ENCODE results near the gene ABO. TPM values are rescaled to one million over a fixed set of nuclear protein-coding genes. Genes with fewer than 3 reads are reported as not detected.
A peak's percentile ranks its signal among the peaks of the same experiment; 100 is the strongest.
"Not testable (repeated sequence)": the region's sequence is repeated elsewhere in the genome, so short reads cannot be mapped to it uniquely, and the experiment has no call there.

Gene ABO
- total and polyA plus RNA-seq, 7 experiments from 2014 or later = 1.7 to 3.3 TPM; not detected in 5

DNA sequence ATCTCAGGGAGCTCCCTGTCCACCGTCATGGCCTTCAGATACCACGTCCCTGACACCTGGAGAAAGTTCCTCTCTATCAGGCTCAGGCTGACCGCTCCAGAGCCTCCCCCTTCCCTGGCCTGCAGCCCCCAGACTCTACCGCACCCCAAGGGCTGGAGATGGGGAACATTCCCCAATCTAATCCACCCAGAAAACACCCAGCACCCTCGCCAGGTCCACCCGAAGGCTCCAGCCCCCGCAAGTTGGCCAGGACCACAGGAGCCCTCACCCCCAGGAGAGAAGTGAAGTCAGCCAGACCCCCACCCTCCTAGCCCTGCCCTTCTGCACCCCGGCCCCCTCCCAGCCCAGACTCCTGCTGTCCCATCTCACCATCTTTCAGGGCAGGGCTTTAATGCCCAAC is 47.0 kb downstream of the ABO start:
- POLR2A ChIA-PET; H3K4me1 ChIP-seq (ENCODE audit: control insufficient read depth in 2 of 2, insufficient read depth in 2 of 2, low read length in 2 of 2); H3K27me3 ChIP-seq (ENCODE audit: control insufficient read depth in 2 of 2, insufficient read depth in 2 of 2, low read length in 2 of 2); H3K36me3 Mint-ChIP-seq; DNase-seq; H3K9me3 Mint-ChIP-seq; H3K4me3 ChIP-seq (ENCODE audit: low read length); ATAC-seq; CTCF ChIA-PET; H3K4me3 Mint-ChIP-seq; H3K27ac Mint-ChIP-seq; H3K36me3 ChIP-seq (ENCODE audit: control insufficient read depth in 2 of 3, insufficient read depth in 3 of 3, low read length in 3 of 3); H3K27ac ChIP-seq (ENCODE audit: low read depth, low read length); H3K9me3 ChIP-seq (ENCODE audit: control insufficient read depth in 2 of 3, low read length in 3 of 3); intact Hi-C loops (cut with micrococcal nuclease); H3K4me1 Mint-ChIP-seq: not testable (repeated sequence)
- peaks cover 0 to 18% (median 7%) of the 10 kb centered on the region in 5 donors for H3K27me3 Mint-ChIP-seq

DNA sequence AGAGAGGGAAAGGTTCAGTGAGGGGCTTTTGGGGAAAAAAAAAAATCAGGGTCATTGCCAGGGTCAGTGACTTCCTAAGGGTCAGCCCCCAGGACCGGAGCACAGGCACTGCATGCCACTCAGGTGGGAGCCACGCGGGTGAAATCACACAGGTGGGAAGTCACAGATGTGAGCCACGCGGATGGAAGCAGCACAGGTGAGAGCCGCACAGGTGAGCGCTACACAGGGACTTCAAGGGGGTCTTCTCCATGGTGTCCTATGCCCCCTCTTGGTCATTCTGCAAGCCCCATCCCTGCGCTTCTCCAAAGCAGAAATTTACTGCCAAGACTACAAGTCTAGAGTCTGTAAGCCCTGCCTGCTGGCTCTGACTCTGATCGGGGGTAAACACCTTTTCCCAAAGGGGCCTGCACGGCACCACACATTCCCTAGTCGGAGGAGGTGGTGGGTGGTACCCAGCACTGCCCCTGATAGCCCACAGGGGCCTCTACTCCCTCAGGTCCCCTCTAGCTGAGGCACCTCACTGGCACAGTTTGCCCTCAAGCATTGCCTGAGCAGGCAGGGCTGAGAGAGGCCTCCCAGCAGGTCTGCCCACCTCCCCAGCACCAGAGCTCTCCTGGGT is 47.6 kb downstream of the ABO start:
- Histone ChIP-seq H3K27me3 (ENCODE audit: control insufficient read depth in 2 of 2, insufficient read depth in 2 of 2, low read length in 2 of 2) (no peaks in the 10 kb centered on the region), H3K4me3 (ENCODE audit: low read length) (no peak overlapping the region), H3K27ac (ENCODE audit: low read depth, low read length) (no peak overlapping the region), H3K4me1 (ENCODE audit: control insufficient read depth in 2 of 2, insufficient read depth in 2 of 2, low read length in 2 of 2) (no peaks in the 10 kb centered on the region), H3K9me3 (ENCODE audit: control insufficient read depth in 2 of 3, low read length in 3 of 3) (no peaks in the 10 kb centered on the region), H3K36me3 (ENCODE audit: control insufficient read depth in 2 of 3, insufficient read depth in 3 of 3, low read length in 3 of 3) (no peaks in the 10 kb centered on the region)
- no peaks in the 10 kb centered on the region for H3K4me1 Mint-ChIP-seq
- no peak overlapping the region for H3K4me3 Mint-ChIP-seq
- peaks cover 0 to 20% (median 7%) of the 10 kb centered on the region in 5 donors for H3K27me3 Mint-ChIP-seq
- ChIA-PET CTCF (no interaction called here), POLR2A (no interaction called here)
- peaks cover 0 to 3% (median 0%) of the 10 kb centered on the region in 11 donors for H3K9me3 Mint-ChIP-seq
- H3K27ac Mint-ChIP-seq = no peak overlapping the region
- no peak for DNase-seq
- intact Hi-C loops (cut with micrococcal nuclease) = no loop called here
- ATAC-seq = no peak
- no peaks in the 10 kb centered on the region for H3K36me3 Mint-ChIP-seq

DNA sequence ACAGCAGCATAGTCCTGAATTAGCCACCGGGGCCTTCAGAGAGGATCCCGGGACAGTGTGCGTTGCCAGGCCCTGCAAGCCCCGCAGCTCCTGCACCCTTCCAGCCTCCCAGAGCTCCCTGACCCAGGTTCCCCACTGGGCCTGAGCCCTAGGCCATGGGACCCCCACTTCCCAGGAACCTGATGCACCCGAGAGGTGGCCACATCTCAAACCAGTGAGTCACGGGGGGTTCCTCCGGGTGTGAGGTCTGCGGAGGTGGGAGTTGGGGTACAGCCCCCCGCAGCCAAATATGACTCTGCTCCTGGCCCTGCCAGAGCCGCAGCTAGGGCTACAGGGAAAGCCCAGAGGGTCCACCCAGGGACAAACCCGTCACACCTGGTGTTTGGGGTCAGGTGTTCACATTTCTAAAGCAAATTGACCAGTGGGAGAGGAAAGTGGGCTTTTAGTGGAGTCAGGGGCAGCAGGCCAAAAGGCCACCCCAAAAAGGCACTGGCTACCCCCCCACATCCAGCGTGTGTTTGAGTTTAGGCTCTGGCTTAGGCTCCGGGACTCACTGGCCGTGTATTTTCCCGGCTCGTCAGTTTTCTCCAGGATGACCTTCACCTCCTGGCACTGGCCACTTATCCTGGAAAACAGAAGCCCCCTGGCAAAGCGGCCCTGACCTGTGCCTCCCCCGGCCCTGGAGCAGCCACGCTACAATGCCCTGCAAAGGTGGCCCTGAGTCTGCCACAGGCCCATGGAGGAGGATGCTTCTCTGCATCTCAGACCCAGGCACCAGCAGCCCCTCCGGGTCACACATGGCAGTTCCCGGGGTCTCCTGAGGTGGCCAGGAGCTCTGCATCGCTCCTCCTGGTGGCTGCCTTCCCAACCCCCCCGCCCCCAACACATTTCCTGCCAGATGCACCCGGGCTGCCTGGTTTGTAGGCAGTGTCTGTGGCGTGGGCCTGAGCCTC is 48.5 kb downstream of the ABO start:
- intact Hi-C loops (cut with micrococcal nuclease) = no loop called here
- Mint-ChIP-seq H3K27ac (no peak overlapping the region), H3K36me3 (no peaks in the 10 kb centered on the region), H3K27me3 (peaks cover 0 to 20% (median 6%) of the 10 kb centered on the region in 5 donors), H3K4me3 (no peak overlapping the region), H3K9me3 (peaks cover 0 to 3% (median 0%) of the 10 kb centered on the region in 11 donors), H3K4me1 (no peaks in the 10 kb centered on the region)
- Histone ChIP-seq H3K4me1 (ENCODE audit: control insufficient read depth in 2 of 2, insufficient read depth in 2 of 2, low read length in 2 of 2) (no peaks in the 10 kb centered on the region), H3K27me3 (ENCODE audit: control insufficient read depth in 2 of 2, insufficient read depth in 2 of 2, low read length in 2 of 2) (no peaks in the 10 kb centered on the region), H3K4me3 (ENCODE audit: low read length) (no peak overlapping the region), H3K36me3 (ENCODE audit: control insufficient read depth in 2 of 3, insufficient read depth in 3 of 3, low read length in 3 of 3) (no peaks in the 10 kb centered on the region), H3K9me3 (ENCODE audit: control insufficient read depth in 2 of 3, low read length in 3 of 3) (no peaks in the 10 kb centered on the region), H3K27ac (ENCODE audit: low read depth, low read length) (no peak overlapping the region)
- DNase-seq (no peak), ATAC-seq (no peak)
- CTCF ChIA-PET = no interaction called here
- POLR2A ChIA-PET = no interaction called here

DNA sequence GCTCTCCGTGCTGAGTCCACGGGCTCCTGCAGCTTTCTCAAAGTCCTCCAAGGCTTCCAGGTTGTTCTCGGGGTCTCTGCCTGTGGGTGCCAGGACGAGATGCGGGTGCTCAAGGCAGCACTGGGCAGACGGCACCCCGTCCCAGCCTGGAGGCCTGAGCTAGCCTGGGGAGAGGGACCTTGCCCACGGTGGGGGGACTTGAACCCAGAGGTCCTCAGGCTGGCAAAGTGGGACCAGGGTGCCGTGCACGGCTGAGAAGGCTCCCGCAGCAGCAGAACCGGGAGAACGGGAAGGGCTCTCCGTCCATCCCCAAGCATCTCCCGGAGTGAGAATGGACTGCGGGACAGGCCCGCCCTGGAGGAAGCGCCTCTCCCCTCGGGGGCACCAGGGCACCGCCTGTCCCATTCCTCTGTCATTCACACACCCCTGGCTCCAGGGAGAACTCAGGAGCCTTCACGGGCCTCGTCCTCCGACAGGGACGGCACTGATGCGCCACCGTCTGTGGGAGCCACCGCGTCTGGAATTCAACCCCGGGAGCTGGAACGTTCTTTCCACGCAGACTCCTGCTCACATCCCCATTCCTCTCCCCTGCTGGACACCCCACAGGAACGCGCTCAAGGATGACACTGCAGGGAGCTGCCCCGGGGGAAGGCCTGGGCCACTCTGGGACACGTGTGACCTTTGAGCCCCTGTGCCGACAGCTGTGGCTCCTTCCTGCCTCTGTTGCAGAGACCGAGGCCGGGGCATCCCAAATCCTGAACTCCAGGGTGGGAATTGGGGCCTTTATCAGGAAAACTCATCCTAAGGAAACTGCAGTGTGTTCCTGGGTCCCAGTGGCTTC is 49.6 kb downstream of the ABO start:
- intact Hi-C loops (cut with micrococcal nuclease) = no loop called here
- Mint-ChIP-seq H3K9me3 (peaks cover 0 to 3% (median 0%) of the 10 kb centered on the region in 11 donors), H3K27ac (no peak overlapping the region), H3K4me3 (no peak overlapping the region), H3K36me3 (no peaks in the 10 kb centered on the region), H3K4me1 (no peaks in the 10 kb centered on the region), H3K27me3 (peaks cover 5 to 28% (median 13%) of the 10 kb centered on the region in 5 donors)
- no peaks in the 10 kb centered on the region for H3K4me1 ChIP-seq (ENCODE audit: control insufficient read depth in 2 of 2, insufficient read depth in 2 of 2, low read length in 2 of 2)
- ChIA-PET CTCF (no interaction called here), POLR2A (no interaction called here)
- H3K9me3 ChIP-seq (ENCODE audit: control insufficient read depth in 2 of 3, low read length in 3 of 3) = no peaks in the 10 kb centered on the region
- no peaks in the 10 kb centered on the region for H3K36me3 ChIP-seq (ENCODE audit: control insufficient read depth in 2 of 3, insufficient read depth in 3 of 3, low read length in 3 of 3)
- ATAC-seq (no peak), DNase-seq (peak in 1 of 9 donors; percentile 15)
- H3K27ac ChIP-seq (ENCODE audit: low read depth, low read length) = no peak overlapping the region
- H3K4me3 ChIP-seq (ENCODE audit: low read length) = no peak overlapping the region
- H3K27me3 ChIP-seq (ENCODE audit: control insufficient read depth in 2 of 2, insufficient read depth in 2 of 2, low read length in 2 of 2) = no peaks in the 10 kb centered on the region

DNA sequence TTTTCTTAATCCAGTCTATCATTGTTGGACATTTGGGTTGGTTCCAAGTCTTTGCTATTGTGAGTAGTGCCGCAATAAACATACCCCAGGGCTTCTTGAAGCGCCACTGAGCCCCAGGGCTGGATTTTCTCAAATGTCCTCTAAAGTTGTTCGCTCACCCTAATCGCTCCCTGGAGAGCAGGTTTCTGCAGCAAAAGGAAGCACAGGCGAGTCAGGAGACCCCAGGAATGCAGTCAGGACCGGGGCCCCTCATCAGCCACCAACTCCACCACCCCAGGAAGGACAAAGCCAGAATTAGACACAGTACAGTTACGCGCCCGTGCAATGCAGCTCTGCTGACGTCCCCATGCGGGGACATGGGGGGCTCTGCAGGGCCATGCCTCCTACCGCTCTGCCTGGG is 50.2 kb downstream of the ABO start:
- Mint-ChIP-seq H3K4me3 (no peak overlapping the region), H3K27ac (no peak overlapping the region)

DNA sequence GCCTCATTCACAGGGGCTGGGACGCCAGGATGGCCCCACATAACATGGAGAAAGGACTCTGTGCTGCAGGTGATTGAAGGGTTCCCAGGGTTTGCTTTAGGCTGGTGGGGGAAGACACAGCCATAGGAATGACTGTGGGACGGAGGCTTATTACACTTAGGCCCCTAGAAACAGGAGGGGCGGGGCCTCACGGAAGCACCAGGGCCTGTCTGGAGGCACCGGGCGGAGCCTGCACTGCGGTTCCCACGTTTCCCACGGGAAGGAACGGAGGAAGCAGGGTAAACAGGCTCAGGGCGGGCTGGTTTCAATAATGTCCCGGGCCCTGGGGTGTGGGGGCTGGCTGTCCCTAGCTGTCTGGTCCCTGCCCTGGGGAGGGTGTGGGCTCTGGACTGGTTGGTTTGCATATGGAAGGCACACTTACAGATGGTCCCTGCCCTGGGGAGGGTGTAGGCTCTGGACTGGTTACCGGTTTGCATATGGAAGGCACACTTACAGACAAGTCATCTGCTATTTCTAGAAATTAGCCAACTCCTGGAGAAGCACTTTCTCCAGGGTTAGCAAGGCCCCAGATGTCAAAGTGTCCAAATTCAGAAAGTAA is 51.7 kb downstream of the ABO start:
- POLR2A ChIA-PET; H3K4me3 Mint-ChIP-seq; H3K36me3 ChIP-seq (ENCODE audit: control insufficient read depth in 2 of 3, insufficient read depth in 3 of 3, low read length in 3 of 3); H3K27ac ChIP-seq (ENCODE audit: low read depth, low read length); DNase-seq; H3K9me3 ChIP-seq (ENCODE audit: control insufficient read depth in 2 of 3, low read length in 3 of 3); intact Hi-C loops (cut with micrococcal nuclease); H3K4me1 ChIP-seq (ENCODE audit: control insufficient read depth in 2 of 2, insufficient read depth in 2 of 2, low read length in 2 of 2); ATAC-seq; H3K27ac Mint-ChIP-seq; CTCF ChIA-PET; H3K36me3 Mint-ChIP-seq; H3K4me3 ChIP-seq (ENCODE audit: low read length); H3K27me3 ChIP-seq (ENCODE audit: control insufficient read depth in 2 of 2, insufficient read depth in 2 of 2, low read length in 2 of 2); H3K9me3 Mint-ChIP-seq; H3K4me1 Mint-ChIP-seq: not testable (repeated sequence)
- peaks cover 6 to 48% (median 31%) of the 10 kb centered on the region in 5 donors for H3K27me3 Mint-ChIP-seq

More for the DNA sequence above, 50.2 kb downstream of the ABO start:
- ChIA-PET POLR2A (no interaction called here), CTCF (no interaction called here)
- Histone ChIP-seq H3K27me3 (ENCODE audit: control insufficient read depth in 2 of 2, insufficient read depth in 2 of 2, low read length in 2 of 2) (no peaks in the 10 kb centered on the region), H3K27ac (ENCODE audit: low read depth, low read length) (no peak overlapping the region), H3K4me1 (ENCODE audit: control insufficient read depth in 2 of 2, insufficient read depth in 2 of 2, low read length in 2 of 2) (no peaks in the 10 kb centered on the region), H3K4me3 (ENCODE audit: low read length) (no peak overlapping the region), H3K9me3 (ENCODE audit: control insufficient read depth in 2 of 3, low read length in 3 of 3) (no peaks in the 10 kb centered on the region), H3K36me3 (ENCODE audit: control insufficient read depth in 2 of 3, insufficient read depth in 3 of 3, low read length in 3 of 3) (no peaks in the 10 kb centered on the region)
- no peaks in the 10 kb centered on the region for H3K9me3 Mint-ChIP-seq
- H3K36me3 Mint-ChIP-seq = no peaks in the 10 kb centered on the region
- intact Hi-C loops (cut with micrococcal nuclease) = no loop called here
- peaks cover 6 to 34% (median 20%) of the 10 kb centered on the region in 5 donors for H3K27me3 Mint-ChIP-seq
- ATAC-seq (no peak), DNase-seq (no peak)
- no peaks in the 10 kb centered on the region for H3K4me1 Mint-ChIP-seq

Measured in naive thymus-derived CD4-positive, alpha-beta T cell (primary cell).